Large intestine (tissue), 3 donors: ENCODE results near the gene SMPD3. TPM values are rescaled to one million over a fixed set of nuclear protein-coding genes. Genes with fewer than 3 reads are reported as not detected.

Experiments
- DNase-seq, 2 donors: peaks; one replicate each; pipeline versions ENCODE4 v3.0.0 to v3.0.0-alpha.2; 2013
- H3K27ac ChIP-seq: one replicate; pipeline ENCODE4 v1.5.1; 2013; ENCODE audit warnings: low read length
- H3K27me3 ChIP-seq: 2 replicates; pipeline ENCODE4 v1.6.1; 2013; ENCODE audit warnings: low read length; ENCODE audit not compliant: control insufficient read depth, insufficient read depth
- H3K36me3 ChIP-seq: 2 replicates; pipeline ENCODE4 v1.6.1; 2013; ENCODE audit warnings: low read length; ENCODE audit not compliant: control insufficient read depth, insufficient read depth
- H3K4me1 ChIP-seq: one replicate; pipeline ENCODE4 v1.6.1; 2013; ENCODE audit warnings: low read length; ENCODE audit not compliant: control insufficient read depth, insufficient read depth
- H3K4me3 ChIP-seq: one replicate; pipeline ENCODE4 v1.5.1; 2013; ENCODE audit warnings: low read length
- H3K9me3 ChIP-seq: one replicate; pipeline ENCODE4 v1.6.1; 2013; ENCODE audit warnings: mild to moderate bottlenecking, low read depth, low read length, moderate library complexity; ENCODE audit not compliant: control insufficient read depth
- WGBS: methylation state at CpG from one replicate; pipeline ENCODE4 v1.1.5; 2013; ENCODE audit warnings: low lambda C conversion rate; ENCODE audit not compliant: insufficient coverage; 5-methylcytosine and 5-hydroxymethylcytosine counted together
- polyA plus RNA-seq: library from polyadenylated mRNA; unstranded; fragments of 120-200 nt; gene quantifications from one replicate; pipeline ENCODE4 v1.2.1, GENCODE V29; 2013

The SMPD3 gene
- polyA plus RNA-seq, 1 donor = 49.4 TPM

GRCh38 chr16:68472581-68472980 lies 24.3 kb upstream of the SMPD3 start:
- no peaks in the 10 kb centered on the region for H3K27me3 ChIP-seq
- no CpG with 5 or more reads among the region's 5 CpGs for WGBS
- H3K4me1 ChIP-seq = peaks cover 10% of the 10 kb centered on the region
- H3K9me3 ChIP-seq = no peaks in the 10 kb centered on the region
- no peaks in the 10 kb centered on the region for H3K36me3 ChIP-seq
- no peak overlapping the region for H3K4me3 ChIP-seq
- H3K27ac ChIP-seq = no peak overlapping the region
- no peak for DNase-seq

GRCh38 chr16:68470461-68471150 lies 22.3 kb upstream of the SMPD3 start:
- Histone ChIP-seq H3K9me3 (no peaks in the 10 kb centered on the region), H3K4me1 (peaks cover 10% of the 10 kb centered on the region), H3K27me3 (no peaks in the 10 kb centered on the region), H3K27ac (peak overlapping the region; percentile 9), H3K4me3 (no peak overlapping the region), H3K36me3 (no peaks in the 10 kb centered on the region)
- DNase-seq = no peak
- no CpG with 5 or more reads among the region's 11 CpGs for WGBS

- Histone ChIP-seq H3K27ac (peak overlapping the region; percentile 9), H3K27me3 (no peaks in the 10 kb centered on the region), H3K36me3 (no peaks in the 10 kb centered on the region), H3K9me3 (no peaks in the 10 kb centered on the region), H3K4me3 (no peak overlapping the region), H3K4me1 (peaks cover 10% of the 10 kb centered on the region)
- WGBS = 0% methylated on average over 1 of the region's 11 CpGs
- no peak for DNase-seq
Measured at GRCh38 chr16:68469796-68470460, 21.6 kb upstream of the SMPD3 start.

GRCh38 chr16:68468842-68469241 lies 20.5 kb upstream of the SMPD3 start:
- Histone ChIP-seq H3K9me3 (no peaks in the 10 kb centered on the region), H3K27me3 (no peaks in the 10 kb centered on the region), H3K27ac (no peak overlapping the region), H3K4me1 (peaks cover 10% of the 10 kb centered on the region), H3K4me3 (no peak overlapping the region), H3K36me3 (no peaks in the 10 kb centered on the region)
- DNase-seq = no peak
- no CpG with 5 or more reads among the region's 4 CpGs for WGBS

- no peak overlapping the region for H3K27ac ChIP-seq
- H3K9me3 ChIP-seq = no peaks in the 10 kb centered on the region
- H3K36me3 ChIP-seq = no peaks in the 10 kb centered on the region
- H3K4me3 ChIP-seq = no peak overlapping the region
- no peaks in the 10 kb centered on the region for H3K27me3 ChIP-seq
- peaks cover 10% of the 10 kb centered on the region for H3K4me1 ChIP-seq
- 100% methylated on average over 1 of the region's 4 CpGs for WGBS
- no peak for DNase-seq
Measured at GRCh38 chr16:68466174-68466573, 17.9 kb upstream of the SMPD3 start.

- no peak for DNase-seq
- no CpG with 5 or more reads among the region's 2 CpGs for WGBS
- no peaks in the 10 kb centered on the region for H3K4me1 ChIP-seq
- H3K36me3 ChIP-seq = no peaks in the 10 kb centered on the region
- no peaks in the 10 kb centered on the region for H3K27me3 ChIP-seq
- H3K27ac ChIP-seq = no peak overlapping the region
- H3K9me3 ChIP-seq = no peaks in the 10 kb centered on the region
- no peak overlapping the region for H3K4me3 ChIP-seq
Measured at GRCh38 chr16:68463904-68464303, 15.6 kb upstream of the SMPD3 start.

GRCh38 chr16:68460067-68460466 lies 11.8 kb upstream of the SMPD3 start:
- no CpG with 5 or more reads among the region's 3 CpGs for WGBS
- H3K4me3 ChIP-seq = no peak overlapping the region
- no peaks in the 10 kb centered on the region for H3K36me3 ChIP-seq
- H3K4me1 ChIP-seq = peaks cover 3% of the 10 kb centered on the region
- H3K27me3 ChIP-seq = no peaks in the 10 kb centered on the region
- DNase-seq = no peak
- no peaks in the 10 kb centered on the region for H3K9me3 ChIP-seq
- no peak overlapping the region for H3K27ac ChIP-seq

GRCh38 chr16:68459457-68459856 lies 11.1 kb upstream of the SMPD3 start:
- Histone ChIP-seq H3K27me3 (no peaks in the 10 kb centered on the region), H3K36me3 (no peaks in the 10 kb centered on the region), H3K27ac (no peak overlapping the region), H3K9me3 (no peaks in the 10 kb centered on the region), H3K4me1 (peaks cover 3% of the 10 kb centered on the region), H3K4me3 (no peak overlapping the region)
- no peak for DNase-seq
- no CpG with 5 or more reads among the region's 4 CpGs for WGBS

- H3K4me3 ChIP-seq = no peak overlapping the region
- no peak for DNase-seq
- no peaks in the 10 kb centered on the region for H3K27me3 ChIP-seq
- no peaks in the 10 kb centered on the region for H3K36me3 ChIP-seq
- peaks cover 3% of the 10 kb centered on the region for H3K4me1 ChIP-seq
- H3K9me3 ChIP-seq = no peaks in the 10 kb centered on the region
- no CpG with 5 or more reads among the region's 2 CpGs for WGBS
- H3K27ac ChIP-seq = no peak overlapping the region
Measured at GRCh38 chr16:68458551-68458950, 10.2 kb upstream of the SMPD3 start.

- Histone ChIP-seq H3K4me3 (no peak overlapping the region), H3K4me1 (peaks cover 3% of the 10 kb centered on the region), H3K27ac (no peak overlapping the region), H3K9me3 (no peaks in the 10 kb centered on the region), H3K36me3 (no peaks in the 10 kb centered on the region), H3K27me3 (no peaks in the 10 kb centered on the region)
- no peak for DNase-seq
- no CpG with 5 or more reads among the region's 3 CpGs for WGBS
Measured at GRCh38 chr16:68458101-68458500, 9.8 kb upstream of the SMPD3 start.

- no peaks in the 10 kb centered on the region for H3K9me3 ChIP-seq
- 33% methylated on average over 1 of the region's 3 CpGs for WGBS
- no peaks in the 10 kb centered on the region for H3K36me3 ChIP-seq
- no peak for DNase-seq
- H3K4me1 ChIP-seq = peaks cover 3% of the 10 kb centered on the region
- H3K27ac ChIP-seq = no peak overlapping the region
- no peak overlapping the region for H3K4me3 ChIP-seq
- no peaks in the 10 kb centered on the region for H3K27me3 ChIP-seq
Measured at GRCh38 chr16:68455631-68456030, 7.3 kb upstream of the SMPD3 start.
